H7 (cell line): ENCODE results near the gene CHI3L2. TPM values are rescaled to one million over a fixed set of nuclear protein-coding genes. Genes with fewer than 3 reads are reported as not detected.

ENCODE experiments used
- DNase-seq: peaks from one replicate; pipeline ENCODE4 v3.0.0; 2012
- H3K27me3 ChIP-seq: 2 replicates; pipeline ENCODE4 v1.6.0; 2011; ENCODE audit warnings: mild to moderate bottlenecking, low read length; ENCODE audit not compliant: control insufficient read depth, insufficient read depth
- H3K36me3 ChIP-seq: replicated peaks from 2 replicates; pipeline ENCODE4 v1.5.1; 2011; ENCODE audit warnings: low read length; ENCODE audit not compliant: control insufficient read depth, insufficient read depth
- H3K4me3 ChIP-seq: 2 replicates; pipeline ENCODE4 v1.5.1; 2011; ENCODE audit warnings: low read depth, mild to moderate bottlenecking, control low read depth, low read length, moderate library complexity; ENCODE audit not compliant: insufficient read depth
- total RNA-seq: library from RNA; depleted of rRNA; stranded (reverse); fragments of >200 nt; shearing (Covaris generic); gene quantifications from 2 replicates; pipeline ENCODE4 v1.2.3, GENCODE V29; 2014

CHI3L2 gene
- total RNA-seq, 1 experiment from 2014 or later = not detected

- no peak for DNase-seq
- Histone ChIP-seq H3K36me3 (no peaks in the 10 kb centered on the region), H3K27me3 (no peaks in the 10 kb centered on the region), H3K4me3 (no peak overlapping the region)
Observed at GRCh38 chr1:111238056-111238795, 10.7 kb downstream of the CHI3L2 start.

DNA sequence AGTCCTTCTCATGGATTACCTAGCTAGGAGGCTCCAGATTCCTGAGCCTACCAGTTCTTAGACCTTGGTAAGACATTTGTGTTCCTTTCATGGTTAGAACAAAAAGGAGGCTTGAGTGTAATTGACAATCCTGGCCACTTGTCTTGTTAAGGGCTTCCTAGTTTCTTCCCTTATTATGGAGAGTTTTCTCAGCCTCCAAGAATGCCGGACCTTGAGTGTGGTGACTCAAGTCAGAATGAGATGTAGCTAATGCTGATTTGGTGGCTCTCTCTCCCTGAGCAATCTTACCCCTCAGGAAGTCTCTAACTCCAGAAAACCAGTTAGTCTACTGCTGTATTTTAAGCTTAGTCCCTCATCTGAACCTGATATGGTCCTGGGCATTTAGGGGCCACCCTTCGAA is 14.3 kb downstream of the CHI3L2 start:
- no peak overlapping the region for H3K4me3 ChIP-seq
- no peaks in the 10 kb centered on the region for H3K36me3 ChIP-seq
- no peak for DNase-seq
- H3K27me3 ChIP-seq = no peaks in the 10 kb centered on the region

GRCh38 chr1:111242805-111243523 is 15.5 kb downstream of the CHI3L2 start:
- DNase-seq = no peak
- H3K4me3 ChIP-seq = no peak overlapping the region
- H3K36me3 ChIP-seq = no peaks in the 10 kb centered on the region
- H3K27me3 ChIP-seq = no peaks in the 10 kb centered on the region

DNA sequence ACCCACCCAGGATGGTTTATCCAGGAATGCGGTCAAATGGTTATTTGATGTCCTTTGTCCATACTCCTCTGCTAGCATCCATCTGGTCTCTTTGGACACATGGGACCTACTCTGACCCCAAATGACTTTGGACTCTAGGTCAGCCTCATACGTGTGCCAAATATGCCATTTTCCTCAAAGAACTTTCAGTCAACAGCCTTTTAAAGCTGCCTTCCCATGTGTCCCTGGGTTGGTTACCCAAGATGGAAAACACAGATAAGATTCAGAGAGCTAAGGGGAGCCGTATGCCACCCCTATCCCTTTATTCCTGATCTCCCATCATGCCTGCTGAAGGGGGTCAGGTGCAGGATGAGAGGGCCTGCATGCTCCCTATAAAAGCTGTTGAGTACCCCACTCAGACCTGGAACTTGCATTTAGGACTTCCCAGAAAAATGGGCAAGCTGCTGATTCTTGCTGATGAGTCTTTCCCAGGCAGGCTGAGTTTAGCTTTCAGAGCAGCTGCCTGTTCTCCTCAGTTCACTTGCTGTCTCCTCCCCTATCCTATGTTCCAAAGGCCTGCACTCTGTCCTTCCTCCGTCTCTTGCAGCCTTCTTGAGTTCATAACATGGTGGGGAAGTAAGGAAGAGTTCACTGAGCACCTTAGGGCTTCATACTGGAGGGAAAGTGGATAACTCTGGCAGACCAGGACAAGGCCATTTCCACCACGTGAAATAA is 19.8 kb downstream of the CHI3L2 start:
- H3K4me3 ChIP-seq = no peak overlapping the region
- H3K36me3 ChIP-seq = no peaks in the 10 kb centered on the region
- H3K27me3 ChIP-seq = no peaks in the 10 kb centered on the region
- DNase-seq = no peak

DNA sequence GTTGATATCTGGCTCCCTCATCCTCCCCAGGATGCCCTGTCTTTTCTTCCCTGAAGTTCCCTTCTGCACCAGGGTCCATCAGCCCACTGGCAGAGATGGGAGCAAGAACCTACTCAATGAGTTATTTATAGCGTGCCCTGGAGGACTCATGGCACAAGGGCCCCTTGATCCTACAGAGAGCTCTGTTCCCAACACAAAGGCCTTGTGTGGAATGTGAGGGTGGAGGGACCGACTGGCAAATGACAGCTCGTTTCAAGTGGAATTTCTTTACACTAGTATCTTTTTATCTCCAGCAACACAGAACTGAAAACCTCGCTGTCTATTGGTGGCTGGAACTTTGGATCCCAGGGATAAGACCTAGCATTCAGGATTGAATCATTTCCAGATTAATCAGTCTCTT is 22.4 kb downstream of the CHI3L2 start:
- Histone ChIP-seq H3K27me3 (no peaks in the 10 kb centered on the region; the same call in 1 of the 2 replicates), H3K36me3 (no peaks in the 10 kb centered on the region), H3K4me3 (no peak overlapping the region)
- DNase-seq = no peak

- Histone ChIP-seq H3K27me3 (no peaks in the 10 kb centered on the region; the same call in 1 of the 2 replicates), H3K36me3 (no peaks in the 10 kb centered on the region), H3K4me3 (no peak overlapping the region)
- DNase-seq = no peak
Observed at GRCh38 chr1:111251570-111251969, 24.1 kb downstream of the CHI3L2 start.

GRCh38 chr1:111252786-111253185 is 25.3 kb downstream of the CHI3L2 start:
- no peak for DNase-seq
- H3K27me3 ChIP-seq = no peaks in the 10 kb centered on the region; the same call in 1 of the 2 replicates
- H3K36me3 ChIP-seq = no peaks in the 10 kb centered on the region
- no peak overlapping the region for H3K4me3 ChIP-seq

- Histone ChIP-seq H3K36me3 (no peaks in the 10 kb centered on the region), H3K27me3 (no peaks in the 10 kb centered on the region; the same call in 1 of the 2 replicates), H3K4me3 (no peak overlapping the region)
- no peak for DNase-seq
Observed at GRCh38 chr1:111253876-111254275, 26.4 kb downstream of the CHI3L2 start.

DNA sequence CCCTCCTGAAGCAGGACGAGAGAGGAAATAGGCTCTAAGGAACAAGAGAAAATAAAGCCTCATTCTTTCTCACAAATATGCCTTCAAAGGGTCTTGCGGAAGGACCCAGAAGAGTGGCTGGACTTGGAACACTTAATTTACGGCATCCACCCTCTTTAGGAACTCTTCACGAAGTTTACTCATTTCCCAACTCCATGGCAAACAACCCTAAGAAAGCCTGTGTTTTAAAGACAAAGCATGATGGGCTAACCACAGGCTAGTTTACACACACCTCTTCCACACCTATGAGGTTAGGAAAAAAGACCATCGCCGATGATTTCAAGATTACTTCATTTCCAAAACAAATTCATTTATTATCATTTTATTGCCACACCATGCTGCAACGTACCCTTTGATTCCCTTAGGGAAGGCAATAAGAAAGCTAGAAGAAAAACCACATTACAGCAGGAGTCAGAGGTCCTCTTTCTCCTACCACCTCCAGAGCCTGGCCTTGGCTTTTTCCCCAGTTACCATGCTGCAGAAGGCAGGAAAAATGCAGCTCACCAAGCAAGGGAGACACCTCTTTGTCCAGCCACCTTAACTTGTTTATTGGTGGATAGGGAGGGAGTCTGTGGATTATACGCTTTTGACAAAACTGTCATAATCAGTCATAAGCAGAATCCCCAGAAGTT is 29.6 kb downstream of the CHI3L2 start:
- no peak for DNase-seq
- Histone ChIP-seq H3K36me3 (no peaks in the 10 kb centered on the region), H3K27me3 (no peaks in the 10 kb centered on the region; the same call in 1 of the 2 replicates), H3K4me3 (no peak overlapping the region)

GRCh38 chr1:111267801-111268508 is 40.4 kb downstream of the CHI3L2 start:
- Histone ChIP-seq H3K36me3 (no peaks in the 10 kb centered on the region), H3K4me3 (no peak overlapping the region), H3K27me3 (peaks cover 6% of the 10 kb centered on the region)
- no peak for DNase-seq

GRCh38 chr1:111269825-111270406 is 42.4 kb downstream of the CHI3L2 start:
- Histone ChIP-seq H3K27me3 (peaks cover 6% of the 10 kb centered on the region), H3K4me3 (no peak overlapping the region), H3K36me3 (no peaks in the 10 kb centered on the region)
- no peak for DNase-seq

- DNase-seq = peak; percentile 28
- H3K4me3 ChIP-seq = peak overlapping the region; percentile 12; the same call in 1 of the 2 replicates
- no peaks in the 10 kb centered on the region for H3K36me3 ChIP-seq
- H3K27me3 ChIP-seq = peaks cover 6% of the 10 kb centered on the region
Observed at GRCh38 chr1:111270771-111271463, 43.4 kb downstream of the CHI3L2 start.

DNA sequence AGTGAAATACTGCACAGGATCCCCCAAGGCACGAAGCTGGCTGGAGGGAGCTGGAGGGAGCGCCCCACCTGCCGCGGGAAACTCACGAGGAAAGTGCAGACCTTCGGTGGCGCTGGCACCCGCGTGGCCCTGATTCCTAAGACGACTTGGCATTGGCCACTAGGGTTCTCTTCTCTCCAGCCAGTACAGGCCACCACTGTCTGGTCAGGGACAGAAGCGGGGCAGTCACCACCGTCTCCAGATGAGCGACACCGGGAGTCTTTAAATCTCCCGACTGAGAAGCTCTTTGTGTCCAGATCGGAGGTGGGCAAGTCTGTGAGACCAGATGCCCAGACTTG is 43.9 kb downstream of the CHI3L2 start:
- Histone ChIP-seq H3K27me3 (peaks cover 6% of the 10 kb centered on the region), H3K4me3 (no peak overlapping the region), H3K36me3 (no peaks in the 10 kb centered on the region)
- peak; percentile 35 for DNase-seq
